Bronchial epithelial cell (primary cell): ENCODE measurements around the gene DLX5. TPM values are rescaled to one million over a fixed set of nuclear protein-coding genes. Genes with fewer than 3 reads are reported as not detected.

Experiments
- DNase-seq: peaks from one replicate; pipeline ENCODE4 v3.0.0-alpha.2; 2010; ENCODE audit warnings: low read depth
- FAIRE-seq: peaks from 2 replicates; lab custom pipeline; 2011; peaks lifted over from hg19 to GRCh38; lab: Jason Lieb, UNC
- H3K27me3 ChIP-seq: 2 replicates; pipeline ENCODE4 v1.5.1; 2011; ENCODE audit warnings: low read length; ENCODE audit not compliant: control insufficient read depth, insufficient read depth
- H3K36me3 ChIP-seq: 2 replicates; pipeline ENCODE4 v1.5.1; 2011; ENCODE audit warnings: low read length; ENCODE audit not compliant: control insufficient read depth, insufficient read depth
- H3K4me3 ChIP-seq: 2 replicates; pipeline ENCODE4 v1.5.1; 2011; ENCODE audit warnings: mild to moderate bottlenecking, low read depth, low read length, control low read depth
- total RNA-seq: library from RNA; depleted of rRNA; stranded (reverse); fragments of >200 nt; gene quantifications from 2 replicates; pipeline ENCODE4 v1.2.1, GENCODE V29; 2014
- TF ChIP-seq, protein P1 (sequence below): IDR thresholded peaks from 2 replicates; pipeline ENCODE4 v1.5.1; 2011; ENCODE audit warnings: mild to moderate bottlenecking, moderate library complexity, low read length, control low read depth, inconsistent platforms; ENCODE audit not compliant: insufficient read depth, severe bottlenecking

DLX5 gene
- total RNA-seq, 1 donor from 2014 or later, result not detected

DNA sequence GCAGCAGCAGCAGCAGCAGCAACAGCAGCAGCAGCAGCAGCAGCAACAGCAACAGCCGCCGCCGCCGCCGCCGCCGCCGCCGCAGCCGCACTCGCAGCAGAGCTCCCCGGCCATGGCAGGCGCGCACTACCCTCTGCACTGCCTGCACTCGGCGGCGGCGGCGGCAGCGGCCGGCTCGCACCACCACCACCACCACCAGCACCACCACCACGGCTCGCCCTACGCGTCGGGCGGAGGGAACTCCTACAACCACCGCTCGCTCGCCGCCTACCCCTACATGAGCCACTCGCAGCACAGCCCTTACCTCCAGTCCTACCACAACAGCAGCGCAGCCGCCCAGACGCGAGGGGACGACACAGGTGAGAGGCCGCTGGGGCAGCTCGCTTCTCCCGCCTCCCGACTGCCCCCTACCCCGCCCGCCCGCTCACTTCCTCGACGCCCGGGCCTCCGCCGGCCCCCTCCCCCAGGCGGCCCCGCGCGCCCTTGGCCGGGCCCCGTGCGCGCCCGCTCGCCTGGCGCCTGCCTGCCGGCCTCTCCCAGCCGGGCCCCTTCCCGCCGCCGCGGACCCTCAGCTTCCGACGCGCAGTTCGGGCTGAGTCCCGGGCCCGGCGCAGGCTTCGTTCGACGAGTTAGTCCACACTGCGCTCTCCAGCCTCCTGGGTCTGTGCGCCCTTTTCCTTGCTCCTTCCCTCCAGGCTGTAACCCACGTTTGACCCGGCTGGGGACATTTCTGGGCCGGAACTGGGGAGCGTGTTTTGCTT is 18.4 kb downstream of the DLX5 start:
- FAIRE-seq (no peak), DNase-seq (no peak)
- Histone ChIP-seq H3K36me3 (no peaks in the 10 kb centered on the region), H3K27me3 (peaks cover 66% of the 10 kb centered on the region), H3K4me3 (no peak overlapping the region)
- TF ChIP-seq, protein P1, sequence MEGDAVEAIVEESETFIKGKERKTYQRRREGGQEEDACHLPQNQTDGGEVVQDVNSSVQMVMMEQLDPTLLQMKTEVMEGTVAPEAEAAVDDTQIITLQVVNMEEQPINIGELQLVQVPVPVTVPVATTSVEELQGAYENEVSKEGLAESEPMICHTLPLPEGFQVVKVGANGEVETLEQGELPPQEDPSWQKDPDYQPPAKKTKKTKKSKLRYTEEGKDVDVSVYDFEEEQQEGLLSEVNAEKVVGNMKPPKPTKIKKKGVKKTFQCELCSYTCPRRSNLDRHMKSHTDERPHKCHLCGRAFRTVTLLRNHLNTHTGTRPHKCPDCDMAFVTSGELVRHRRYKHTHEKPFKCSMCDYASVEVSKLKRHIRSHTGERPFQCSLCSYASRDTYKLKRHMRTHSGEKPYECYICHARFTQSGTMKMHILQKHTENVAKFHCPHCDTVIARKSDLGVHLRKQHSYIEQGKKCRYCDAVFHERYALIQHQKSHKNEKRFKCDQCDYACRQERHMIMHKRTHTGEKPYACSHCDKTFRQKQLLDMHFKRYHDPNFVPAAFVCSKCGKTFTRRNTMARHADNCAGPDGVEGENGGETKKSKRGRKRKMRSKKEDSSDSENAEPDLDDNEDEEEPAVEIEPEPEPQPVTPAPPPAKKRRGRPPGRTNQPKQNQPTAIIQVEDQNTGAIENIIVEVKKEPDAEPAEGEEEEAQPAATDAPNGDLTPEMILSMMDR, result no peak

DNA sequence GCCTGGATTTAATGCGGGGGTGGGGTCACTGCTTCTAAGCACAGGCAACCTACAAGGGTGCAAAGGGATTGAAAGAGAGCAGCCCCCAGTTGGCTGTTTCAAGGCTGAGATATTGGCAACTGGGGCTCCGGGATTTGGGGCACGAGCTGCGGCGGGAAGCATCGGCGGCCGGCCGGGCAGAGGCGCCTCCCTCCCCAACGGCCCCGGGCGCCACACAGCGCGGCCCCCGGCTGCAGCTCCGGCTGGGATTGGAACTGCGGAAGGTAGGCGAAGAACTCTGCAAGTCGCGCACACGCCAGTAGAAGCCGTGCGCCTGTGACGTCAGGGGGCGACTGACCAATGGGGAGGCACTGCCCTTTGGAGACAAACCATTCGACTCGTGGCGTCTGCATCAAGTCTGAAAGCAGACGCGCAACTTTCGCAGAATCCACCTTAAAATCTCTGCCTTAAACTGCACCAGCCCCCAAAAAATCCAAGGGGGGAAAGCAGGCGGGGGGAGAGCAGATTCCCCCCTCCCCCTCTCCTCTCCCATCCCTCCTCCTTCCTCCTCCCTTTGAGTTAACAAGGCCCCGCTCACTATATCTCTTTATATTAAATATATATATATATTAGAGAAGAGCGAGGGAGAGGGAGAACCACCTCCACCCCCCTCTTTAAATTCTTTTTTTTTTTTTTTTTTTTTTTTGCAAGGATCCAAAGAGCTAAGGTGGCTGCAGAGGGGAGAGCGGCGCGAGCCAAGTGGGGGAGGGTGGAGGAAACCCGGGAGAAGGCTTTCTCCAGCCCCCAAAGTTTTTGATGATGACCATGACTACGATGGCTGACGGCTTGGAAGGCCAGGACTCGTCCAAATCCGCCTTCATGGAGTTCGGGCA is 19.2 kb downstream of the DLX5 start, which contains the start of gene DLX6:
TSS of gene DLX6 (plus strand) at position 371 of the 872 bp plus-strand sequence. CDS start at position 796, 425 bp downstream.
- peaks cover 69% of the 10 kb centered on the region for H3K27me3 ChIP-seq
- no peak for DNase-seq
- H3K36me3 ChIP-seq, result no peaks in the 10 kb centered on the region
- no peak within 1 kb of the TSS for H3K4me3 ChIP-seq
- FAIRE-seq, result no peak
- TF ChIP-seq, protein P1, result no peak

DNA sequence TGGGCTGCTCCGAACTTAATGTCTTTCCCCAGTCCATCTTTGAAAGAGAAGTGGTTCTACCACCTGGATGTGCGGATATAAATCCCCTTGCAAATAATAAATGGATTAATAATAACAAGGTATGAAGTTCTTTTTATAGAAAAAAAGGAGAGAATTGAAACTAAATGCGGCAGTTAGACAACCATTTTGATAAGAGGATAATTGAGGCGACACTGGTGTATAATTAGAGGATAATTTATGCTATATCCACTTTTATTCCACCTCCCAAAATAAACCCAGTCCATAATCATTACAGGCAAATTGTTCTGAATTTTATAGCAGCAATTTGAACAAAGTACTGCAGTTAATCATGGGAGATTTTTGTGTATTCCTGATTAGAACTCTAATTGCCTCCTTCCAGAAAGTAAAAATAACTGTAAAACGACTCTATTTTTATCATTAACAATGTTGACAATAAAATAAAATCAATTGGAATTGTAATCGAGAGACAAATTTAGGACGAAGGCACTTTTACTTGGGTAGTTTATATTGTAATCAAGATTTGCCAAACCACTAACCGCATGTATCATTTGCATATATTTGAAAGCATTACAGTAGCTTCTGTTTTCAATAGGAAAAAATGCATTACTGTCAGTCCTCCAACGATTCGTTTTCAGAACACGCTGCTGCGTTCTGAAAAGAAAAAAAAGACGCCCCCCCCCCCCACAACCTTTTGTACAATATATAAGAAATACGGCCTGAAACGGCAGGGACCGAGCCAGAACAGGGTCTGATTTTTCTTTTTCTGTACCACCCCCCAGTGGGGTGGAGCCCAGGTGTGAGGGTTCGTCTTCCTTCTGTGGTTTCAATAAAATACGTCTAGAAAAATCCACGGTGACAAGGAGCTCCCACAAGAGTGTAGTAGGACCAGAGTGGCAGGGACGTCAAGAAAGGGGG is 20.1 kb downstream of the DLX5 start:
- peaks cover 70% of the 10 kb centered on the region for H3K27me3 ChIP-seq
- H3K36me3 ChIP-seq, result no peaks in the 10 kb centered on the region
- TF ChIP-seq, protein P1, result no peak
- no peak overlapping the region for H3K4me3 ChIP-seq
- DNase-seq (no peak), FAIRE-seq (no peak)

DNA sequence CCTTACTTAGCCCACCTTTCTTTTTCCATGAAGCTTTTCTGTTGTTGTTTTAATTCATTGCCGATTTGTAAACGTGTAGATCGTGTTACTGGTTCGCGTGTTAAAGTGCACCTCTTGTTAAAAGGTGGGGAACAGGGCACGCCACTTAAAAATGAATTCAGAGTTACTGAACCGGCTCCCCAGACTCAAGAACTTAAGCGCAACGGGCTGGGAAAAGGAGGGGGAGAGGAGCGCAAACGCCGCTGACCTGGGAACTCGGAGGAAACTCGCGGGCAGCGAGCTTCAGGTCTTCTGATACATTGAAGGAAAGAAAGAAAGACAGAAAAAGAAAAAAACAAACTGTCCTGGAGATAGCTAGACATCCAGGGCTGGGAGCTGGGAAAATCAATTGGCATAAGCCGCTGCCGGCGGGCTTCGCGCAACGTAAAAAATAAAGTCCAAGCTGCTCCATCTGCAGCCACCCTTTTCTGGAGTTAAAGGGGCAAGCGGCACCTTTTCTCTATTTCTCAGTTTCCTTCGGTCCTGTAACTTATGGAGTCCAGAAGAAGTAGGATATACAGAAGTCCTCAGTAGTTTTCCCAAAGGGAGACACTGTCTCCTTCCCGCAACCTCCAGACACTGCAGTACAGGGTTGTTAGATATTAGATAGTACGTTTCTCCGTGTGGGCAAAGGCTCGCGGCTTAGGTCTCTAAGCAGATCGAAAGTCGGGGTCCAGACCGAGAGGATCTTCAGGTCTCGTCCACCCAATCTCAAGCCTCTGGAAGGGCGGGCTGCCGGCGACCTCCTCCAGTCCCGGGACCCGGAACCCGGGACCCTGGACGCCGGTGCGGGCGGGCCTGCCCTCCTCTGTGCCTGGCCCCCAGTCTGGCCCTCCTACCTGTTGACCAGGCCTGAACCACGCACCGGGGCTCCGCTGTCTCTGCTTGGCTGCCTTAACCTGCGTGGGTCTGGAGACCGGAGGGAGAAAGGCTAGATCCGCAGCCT is 21.1 kb downstream of the DLX5 start:
- Histone ChIP-seq H3K36me3 (no peaks in the 10 kb centered on the region), H3K4me3 (no peak overlapping the region), H3K27me3 (peaks cover 77% of the 10 kb centered on the region)
- TF ChIP-seq, protein P1, result no peak
- no peak for DNase-seq
- FAIRE-seq, result no peak
